ENCODE results near the gene STXBP4.

STXBP4 gene

GRCh38 chr17:54971147-54971546 is 2.6 kb downstream of the STXBP4 start:
- no peak for DNase-seq (ENCODE audit: low read depth in 3 of 3)

- no peak for DNase-seq (ENCODE audit: low read depth in 3 of 3)
Measured at GRCh38 chr17:54971901-54972300, 3.3 kb downstream of the STXBP4 start.

- no peak for DNase-seq (ENCODE audit: low read depth in 3 of 3)
Measured at GRCh38 chr17:54972406-54973138, 4.0 kb downstream of the STXBP4 start.

- DNase-seq (ENCODE audit: low read depth in 3 of 3) = no peak
Measured at GRCh38 chr17:54974759-54975158, 6.2 kb downstream of the STXBP4 start.

- no peak for DNase-seq (ENCODE audit: low read depth in 3 of 3)
Measured at GRCh38 chr17:54976316-54976715, 7.8 kb downstream of the STXBP4 start.

- no peak for DNase-seq (ENCODE audit: low read depth in 3 of 3)
Measured at GRCh38 chr17:54977744-54978143, 9.2 kb downstream of the STXBP4 start.

- no peak for DNase-seq (ENCODE audit: low read depth in 3 of 3)
Measured at GRCh38 chr17:54979657-54980056, 11.1 kb downstream of the STXBP4 start.

- no peak for DNase-seq (ENCODE audit: low read depth in 3 of 3)
Measured at GRCh38 chr17:54980375-54980774, 11.8 kb downstream of the STXBP4 start.

- DNase-seq (ENCODE audit: low read depth in 3 of 3) = no peak
Measured at GRCh38 chr17:54982399-54982798, 13.8 kb downstream of the STXBP4 start.

- DNase-seq (ENCODE audit: low read depth in 3 of 3) = no peak
Measured at GRCh38 chr17:54983260-54983659, 14.7 kb downstream of the STXBP4 start.

- no peak for DNase-seq (ENCODE audit: low read depth in 3 of 3)
Measured at GRCh38 chr17:54985476-54985875, 16.9 kb downstream of the STXBP4 start.

GRCh38 chr17:54990118-54990517 is 21.6 kb downstream of the STXBP4 start:
- no peak for DNase-seq (ENCODE audit: low read depth in 3 of 3)

- DNase-seq (ENCODE audit: low read depth in 3 of 3) = no peak
Measured at GRCh38 chr17:54991567-54991966, 23.0 kb downstream of the STXBP4 start.

- DNase-seq (ENCODE audit: low read depth in 3 of 3) = no peak
Measured at GRCh38 chr17:54992797-54993639, 24.5 kb downstream of the STXBP4 start.

GRCh38 chr17:54996441-54996840 is 27.9 kb downstream of the STXBP4 start:
- no peak for DNase-seq (ENCODE audit: low read depth in 3 of 3)

- no peak for DNase-seq (ENCODE audit: low read depth in 3 of 3)
Measured at GRCh38 chr17:55002458-55002857, 33.9 kb downstream of the STXBP4 start.

- DNase-seq (ENCODE audit: low read depth in 3 of 3) = no peak
Measured at GRCh38 chr17:55004484-55004883, 35.9 kb downstream of the STXBP4 start.

- no peak for DNase-seq (ENCODE audit: low read depth in 3 of 3)
Measured at GRCh38 chr17:55005520-55005919, 37.0 kb downstream of the STXBP4 start.

- DNase-seq (ENCODE audit: low read depth in 3 of 3) = no peak
Measured at GRCh38 chr17:55023626-55024025, 55.1 kb downstream of the STXBP4 start.

- no peak for DNase-seq (ENCODE audit: low read depth in 3 of 3)
Measured at GRCh38 chr17:55037828-55038227, 69.3 kb downstream of the STXBP4 start.

GRCh38 chr17:55038291-55038690 is 69.7 kb downstream of the STXBP4 start:
- DNase-seq (ENCODE audit: low read depth in 3 of 3) = no peak

GRCh38 chr17:55040611-55041010 is 72.0 kb downstream of the STXBP4 start:
- DNase-seq (ENCODE audit: low read depth in 3 of 3) = no peak

GRCh38 chr17:55053855-55054254 is 85.3 kb downstream of the STXBP4 start:
- DNase-seq (ENCODE audit: low read depth in 3 of 3) = no peak
